Stimulated activated CD4-positive, alpha-beta T cell treated with anti-CD3 and anti-CD28 coated beads, Interleukin-1b, Interleukin-23, amount 100 ng/mL, for 48 hours (primary cell): ENCODE measurements around the gene ZNRF4.
A peak's percentile ranks its signal among the peaks of the same experiment; 100 is the strongest.
"Not testable (repeated sequence)": the region's sequence is repeated elsewhere in the genome, so short reads cannot be mapped to it uniquely, and the experiment has no call there.

Experiments
- DNase-seq: peaks from one replicate; pipeline ENCODE4 v3.0.0-alpha.2; 2020

The ZNRF4 gene

DNA sequence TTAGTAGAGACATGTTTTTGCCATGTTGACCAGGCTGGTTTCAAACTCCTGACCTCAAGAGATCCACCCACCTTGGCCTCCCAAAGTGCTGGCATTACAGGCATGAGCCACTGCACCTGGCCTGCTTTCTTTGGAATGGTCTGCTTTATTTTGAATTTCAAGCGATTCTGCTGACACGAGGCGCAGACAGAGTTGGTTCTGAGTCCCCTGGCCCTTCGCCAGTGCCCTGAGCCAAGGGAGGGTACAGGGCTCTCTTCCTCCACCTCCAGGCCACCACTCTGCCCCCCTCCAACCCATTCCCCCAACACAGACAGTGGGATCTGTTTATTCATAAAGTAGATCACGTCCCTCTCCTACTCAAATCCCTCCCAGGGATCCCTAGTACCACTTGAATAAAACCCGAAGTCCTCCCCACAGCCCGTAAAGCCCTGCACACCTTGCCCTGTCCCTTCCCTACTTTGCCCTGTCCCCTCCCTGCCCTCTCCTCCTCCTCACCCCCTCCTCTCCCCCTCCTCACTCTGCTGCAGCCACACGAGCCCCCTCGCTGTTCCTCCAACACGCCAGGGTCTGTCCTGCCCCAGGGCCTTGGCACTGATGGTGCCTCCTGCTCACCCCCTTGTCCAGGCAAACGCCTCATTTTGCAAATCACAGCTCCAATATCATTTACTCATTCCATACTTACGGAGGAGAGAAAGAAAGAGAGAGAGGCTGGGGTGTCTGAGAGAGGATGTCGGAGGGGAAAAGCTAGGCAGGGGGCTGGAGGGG, 22.4 kb downstream of the ZNRF4 start:
- DNase-seq = no peak

GRCh38 chr19:5478241-5478924, 23.2 kb downstream of the ZNRF4 start:
- DNase-seq = no peak

DNA sequence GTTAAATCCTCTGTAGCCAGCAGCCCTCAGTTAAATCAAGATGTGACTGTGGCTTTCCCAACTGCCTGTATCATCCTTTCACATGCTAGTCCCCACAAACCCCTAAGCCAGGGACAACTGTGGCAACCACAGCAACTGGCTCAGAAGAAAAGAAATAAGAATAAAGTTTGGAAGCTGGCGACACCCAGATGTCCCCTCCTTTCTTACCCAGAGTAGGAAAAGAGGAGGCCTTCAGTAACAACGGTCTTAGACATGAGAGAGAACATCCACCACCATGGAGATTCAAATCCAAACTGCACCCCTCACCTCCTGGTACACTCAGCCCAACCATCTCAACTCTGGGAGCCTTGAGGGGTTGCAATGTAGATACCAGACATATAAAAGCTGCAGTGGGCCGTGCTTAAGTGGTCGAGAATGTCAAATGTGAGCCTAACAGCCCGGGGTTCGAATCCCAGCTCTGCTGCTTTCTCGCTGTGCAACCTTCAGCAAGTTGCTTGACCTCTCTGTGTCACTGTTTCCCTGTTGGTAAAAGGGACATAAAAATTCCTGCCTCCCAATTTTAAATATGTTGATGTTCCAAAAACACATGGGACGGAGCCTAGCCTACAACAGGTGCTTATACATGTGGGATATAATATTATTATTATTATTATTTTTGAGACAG, 23.8 kb downstream of the ZNRF4 start:
- DNase-seq = no peak

DNA sequence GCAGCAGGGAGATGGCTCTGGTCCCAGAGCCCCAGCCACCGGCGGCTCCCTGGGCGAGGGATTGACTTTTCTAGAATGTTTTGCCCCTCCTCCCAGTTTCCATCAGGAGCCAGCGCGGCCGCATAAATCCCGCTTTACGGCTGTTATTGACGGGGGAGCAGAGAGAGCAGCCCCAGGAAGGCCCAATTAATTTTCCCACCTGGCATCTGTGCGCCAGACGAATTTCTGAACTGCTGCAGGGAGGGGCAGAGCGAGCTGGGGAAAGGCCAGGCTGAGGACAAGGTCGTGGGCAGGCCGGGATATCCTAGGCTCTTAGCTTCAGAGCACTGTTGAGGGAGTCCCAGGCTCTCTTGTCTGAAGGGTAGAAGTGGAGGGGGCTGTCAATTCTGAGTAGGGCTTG, 24.7 kb downstream of the ZNRF4 start:
- no peak for DNase-seq

GRCh38 chr19:5480427-5480836, 25.2 kb downstream of the ZNRF4 start:
- DNase-seq = peak; percentile 29

GRCh38 chr19:5481957-5482356, 26.7 kb downstream of the ZNRF4 start:
- DNase-seq = no peak

GRCh38 chr19:5484398-5485285, 29.4 kb downstream of the ZNRF4 start:
- no peak for DNase-seq

GRCh38 chr19:5485286-5485636, 30.0 kb downstream of the ZNRF4 start:
- DNase-seq = no peak

DNA sequence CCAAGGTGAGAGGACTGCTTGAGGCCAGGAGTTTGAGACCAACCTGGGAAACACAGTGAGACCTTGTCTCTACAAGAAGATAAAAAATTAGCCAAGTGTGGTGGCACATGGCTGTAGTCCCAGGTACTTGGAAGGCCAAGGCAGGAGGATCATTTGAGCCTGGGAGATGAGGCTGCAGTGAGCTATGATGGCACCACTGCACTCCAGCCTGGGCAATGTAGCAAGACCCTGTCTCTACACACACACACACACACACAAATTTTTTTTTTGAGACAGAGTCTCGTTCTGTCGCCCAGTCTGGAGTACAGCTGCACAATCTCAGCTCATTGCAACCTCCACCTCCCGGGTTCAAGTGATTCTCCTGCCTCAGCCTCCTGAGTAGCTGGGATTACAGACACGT, 30.4 kb downstream of the ZNRF4 start:
- DNase-seq = not testable (repeated sequence)

GRCh38 chr19:5487222-5487621, 32.0 kb downstream of the ZNRF4 start:
- no peak for DNase-seq

GRCh38 chr19:5489551-5489950, 34.3 kb downstream of the ZNRF4 start:
- DNase-seq = no peak

- DNase-seq = no peak
Observed at GRCh38 chr19:5491565-5491964, 36.3 kb downstream of the ZNRF4 start.

GRCh38 chr19:5492281-5492634, 37.0 kb downstream of the ZNRF4 start:
- no peak for DNase-seq

DNA sequence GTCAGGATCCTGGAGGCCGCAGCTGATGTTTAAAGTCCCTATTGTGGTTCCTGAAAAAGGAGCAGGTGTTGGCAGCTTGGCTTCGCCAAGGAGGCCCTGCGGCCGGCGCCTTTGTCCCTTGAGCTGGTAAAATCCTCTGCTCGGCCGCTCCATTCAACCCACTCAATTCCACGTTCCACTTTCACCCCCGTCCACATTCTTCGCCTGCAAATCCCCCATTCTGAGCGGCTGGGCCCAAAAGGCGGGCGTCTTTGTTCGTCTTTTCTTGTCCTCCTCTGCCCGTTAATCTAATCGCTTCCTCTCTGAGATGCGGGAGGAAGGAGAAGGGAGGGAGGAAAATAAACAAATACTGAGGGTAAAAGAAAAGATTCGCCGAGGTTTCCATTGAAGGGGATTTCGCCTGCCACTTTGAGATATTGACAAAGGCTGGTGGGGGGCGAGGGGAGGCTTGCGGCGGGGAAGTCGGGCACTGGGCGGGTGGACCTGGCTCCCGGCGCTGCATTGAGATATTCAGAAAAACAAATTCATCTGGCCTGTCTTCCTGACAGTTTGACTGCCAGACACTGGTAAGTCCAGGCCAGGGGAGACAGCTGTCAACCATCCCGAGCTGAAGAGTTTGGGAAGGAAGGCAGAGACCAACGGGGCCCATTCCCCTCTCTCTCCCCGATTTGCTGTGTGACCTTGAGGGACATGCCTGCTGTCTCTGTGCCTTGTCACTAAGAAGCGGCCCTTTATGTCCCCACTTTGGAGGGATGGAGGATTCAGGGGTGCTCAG, 37.6 kb downstream of the ZNRF4 start:
- no peak for DNase-seq

GRCh38 chr19:5494773-5495172, 39.6 kb downstream of the ZNRF4 start:
- no peak for DNase-seq

DNA sequence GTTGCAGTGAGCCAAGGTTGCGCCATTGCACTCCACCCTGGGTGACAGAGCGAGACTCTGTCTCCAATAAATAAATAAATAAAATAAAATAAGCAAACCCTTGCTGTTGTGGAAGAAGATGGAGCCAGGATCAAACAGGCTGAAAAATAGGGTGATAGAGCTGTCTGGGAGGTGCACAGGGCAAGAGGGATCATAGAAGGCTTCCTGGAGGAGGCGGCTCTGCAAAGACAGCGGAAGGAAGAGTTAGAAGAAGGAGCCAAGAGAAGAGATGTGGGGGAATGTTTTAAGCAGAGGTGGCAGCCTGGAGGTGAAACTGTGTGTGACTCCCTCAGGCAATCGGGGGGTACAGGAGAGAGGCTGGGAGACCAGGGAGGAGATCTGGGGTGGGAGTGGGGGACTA, 40.6 kb downstream of the ZNRF4 start:
- DNase-seq = no peak

DNA sequence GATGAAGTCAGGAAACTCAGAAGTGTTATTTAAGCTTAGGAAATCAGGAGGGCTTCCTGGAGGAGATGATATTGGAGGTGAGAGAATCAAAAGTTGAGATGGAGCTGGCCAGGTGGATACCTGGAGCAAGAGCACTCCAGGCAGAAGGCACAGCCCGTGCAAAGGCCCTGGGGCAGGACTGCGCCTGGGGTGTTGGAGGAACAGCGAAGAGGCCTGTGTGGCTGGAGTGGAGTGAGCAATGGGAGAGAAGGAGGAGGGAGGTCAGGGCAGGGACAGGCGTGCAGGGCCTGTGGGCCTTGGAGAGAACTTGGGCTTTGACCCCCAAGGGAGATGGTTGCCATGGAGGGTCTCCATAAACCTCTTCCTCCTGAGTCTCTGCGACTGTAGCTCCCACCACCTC, 42.1 kb downstream of the ZNRF4 start:
- no peak for DNase-seq

GRCh38 chr19:5498830-5499550, 43.8 kb downstream of the ZNRF4 start:
- no peak for DNase-seq

- DNase-seq = no peak
Observed at GRCh38 chr19:5501907-5502306, 46.7 kb downstream of the ZNRF4 start.

DNA sequence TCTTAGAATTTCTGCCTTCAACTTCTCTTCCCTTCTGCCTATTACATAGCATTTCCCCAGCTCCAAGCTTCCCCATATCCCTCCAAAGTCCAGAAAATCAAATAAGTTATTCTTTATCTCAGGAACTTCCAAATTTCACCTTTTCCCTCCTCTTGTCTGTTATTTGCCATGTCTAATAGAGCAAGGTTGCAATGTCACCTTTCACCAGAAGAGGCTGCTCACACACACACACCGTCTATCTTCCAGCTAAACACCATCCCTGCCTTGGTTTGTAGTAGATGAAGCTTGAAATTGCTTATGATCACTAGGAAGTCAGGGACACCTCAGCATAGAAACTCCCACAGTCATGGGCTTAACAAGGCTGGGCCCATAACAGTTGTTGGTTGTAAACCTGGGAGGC, 48.4 kb downstream of the ZNRF4 start:
- DNase-seq = no peak

DNA sequence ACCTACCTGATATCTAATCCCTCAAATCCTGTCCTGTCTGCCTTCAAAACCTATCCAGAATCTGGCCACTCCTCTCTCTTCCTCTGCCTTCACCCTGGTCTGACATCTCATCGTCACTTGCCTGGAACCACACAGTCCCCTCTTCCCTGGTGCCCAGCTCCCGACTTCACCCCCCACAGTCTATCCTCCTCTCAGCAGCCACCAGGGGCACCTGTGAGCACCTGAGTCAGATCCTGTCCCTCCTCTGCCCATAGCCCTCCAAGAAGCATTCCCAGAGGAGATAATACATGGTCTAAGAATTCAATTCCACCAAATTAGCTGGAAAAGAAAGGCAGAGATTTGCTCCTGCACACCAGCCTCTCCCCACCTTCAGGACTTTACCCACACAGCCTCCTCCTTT, 48.9 kb downstream of the ZNRF4 start:
- no peak for DNase-seq
